CD4-positive, alpha-beta T cell treated with Interleukin-21 for 1 hour (primary cell): ENCODE data around the gene S100A4.
"Not testable (repeated sequence)": the region's sequence is repeated elsewhere in the genome, so short reads cannot be mapped to it uniquely, and the experiment has no call there.

Source experiments
- DNase-seq: peaks from one replicate; pipeline ENCODE4 v3.0.0-alpha.2; 2020

S100A4 gene

GRCh38 chr1:153566414-153567371 is 21.1 kb upstream of the S100A4 start:
- peak; percentile 78 for DNase-seq

DNA sequence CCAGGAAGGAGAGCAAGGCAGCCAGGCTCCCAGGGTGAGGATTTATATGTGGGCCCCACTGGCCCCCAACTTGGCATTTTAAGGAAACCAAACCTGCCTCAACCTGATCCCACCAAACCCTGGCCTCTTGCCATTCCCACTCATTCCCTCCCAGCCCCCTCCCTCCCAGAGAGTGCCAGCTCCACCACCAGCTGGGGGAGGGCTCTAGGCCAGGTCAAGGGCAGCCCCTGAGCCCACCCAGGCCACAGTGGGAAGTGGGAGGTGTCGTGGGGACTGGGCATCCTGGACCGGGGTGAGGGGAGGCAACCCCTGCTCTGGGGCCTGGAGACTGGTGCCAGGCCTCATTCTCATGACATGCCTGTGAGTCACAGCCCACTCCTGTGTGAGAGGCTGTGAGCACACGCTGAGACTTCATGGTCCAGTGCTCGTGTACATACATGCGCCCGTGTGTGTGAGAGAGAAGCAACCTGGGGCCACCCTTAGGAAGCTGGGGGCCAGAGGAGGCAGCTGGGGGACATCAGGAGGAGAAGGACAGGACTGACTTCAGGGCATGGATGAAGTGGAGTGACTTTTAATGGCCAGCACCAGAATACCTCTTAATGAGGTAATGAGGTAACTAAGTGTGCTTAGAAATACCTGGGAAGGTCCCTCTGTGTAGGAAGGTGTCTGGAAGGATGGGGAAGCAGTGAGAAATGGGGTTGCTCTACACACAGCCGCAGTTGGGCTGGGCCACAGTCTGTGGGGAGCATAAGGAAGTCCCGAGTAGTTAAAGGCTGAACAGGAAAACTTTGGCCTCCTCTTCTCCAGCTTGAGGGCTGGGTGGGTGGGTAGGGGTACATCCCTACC is 20.1 kb upstream of the S100A4 start, which contains the start of gene S100A2:
S100A2 (minus strand) TSS at position 316 of the 846 bp plus-strand sequence. CDS start 1,967 bp downstream, outside the sequence.
- DNase-seq = no peak

DNA sequence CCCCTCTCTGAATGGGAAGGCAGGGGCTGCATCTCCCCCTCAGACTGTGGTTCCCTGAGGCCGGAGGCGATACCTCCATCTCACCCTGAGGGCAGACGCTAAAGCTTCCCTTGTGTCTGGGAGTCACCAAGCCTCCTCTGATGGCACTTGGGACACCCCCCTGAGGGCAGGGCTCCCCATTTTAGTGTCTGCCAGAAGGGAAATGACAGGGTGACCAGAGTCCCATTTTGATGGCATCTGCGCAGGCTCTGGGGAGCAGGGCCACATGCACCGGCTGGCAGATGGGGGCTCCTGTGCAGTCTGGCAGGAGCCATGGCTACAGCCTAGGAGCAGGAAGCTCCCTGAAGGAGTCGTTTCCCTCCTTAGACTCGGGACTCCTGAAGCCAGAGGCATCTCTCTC is 18.4 kb upstream of the S100A4 start:
- no peak for DNase-seq

- no peak for DNase-seq
Measured at GRCh38 chr1:153563483-153563901, 17.9 kb upstream of the S100A4 start.

DNA sequence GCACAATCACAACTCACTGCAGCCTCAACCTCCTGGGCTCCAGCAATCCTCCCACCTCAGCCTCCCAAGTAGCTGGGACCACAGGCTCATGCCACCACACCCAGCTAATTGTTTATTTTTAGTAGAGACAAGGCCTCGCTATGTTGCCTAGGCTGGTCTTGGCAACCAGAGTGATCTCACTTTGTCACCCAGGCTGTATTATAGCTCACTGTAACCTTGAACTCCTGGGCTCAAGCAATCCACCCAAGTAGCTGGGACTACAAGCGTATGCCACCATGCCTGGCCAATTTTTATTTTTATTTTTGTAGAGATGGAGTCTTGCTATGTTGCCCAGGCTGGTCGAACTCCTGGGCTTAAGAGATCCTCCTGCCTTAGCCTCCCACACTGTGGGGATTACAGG is 16.4 kb upstream of the S100A4 start:
- DNase-seq = not testable (repeated sequence)

- DNase-seq = no peak
Measured at GRCh38 chr1:153561466-153561985, 15.9 kb upstream of the S100A4 start.

- no peak for DNase-seq
Measured at GRCh38 chr1:153560771-153561465, 15.3 kb upstream of the S100A4 start.

- DNase-seq = no peak
Measured at GRCh38 chr1:153560241-153560640, 14.6 kb upstream of the S100A4 start.

DNA sequence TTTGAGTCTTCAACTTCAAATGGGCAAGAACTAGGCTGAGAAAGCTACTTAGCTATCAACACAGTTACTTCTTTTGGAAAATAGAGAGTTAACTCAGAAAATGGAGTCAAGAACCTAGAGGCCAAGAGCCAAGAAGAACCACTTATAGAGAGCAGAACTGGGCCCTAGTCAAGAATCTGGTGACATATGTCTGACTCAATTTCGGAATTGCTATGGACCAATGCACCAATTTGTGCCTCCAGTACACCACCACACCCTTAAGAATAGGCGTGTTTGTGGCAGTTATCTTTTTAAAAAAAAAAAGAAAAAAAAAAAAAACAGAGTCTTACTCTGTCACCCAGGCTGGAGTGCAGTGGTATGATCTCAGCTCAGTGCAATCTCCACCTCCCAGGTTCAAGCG is 12.3 kb upstream of the S100A4 start:
- no peak for DNase-seq

DNA sequence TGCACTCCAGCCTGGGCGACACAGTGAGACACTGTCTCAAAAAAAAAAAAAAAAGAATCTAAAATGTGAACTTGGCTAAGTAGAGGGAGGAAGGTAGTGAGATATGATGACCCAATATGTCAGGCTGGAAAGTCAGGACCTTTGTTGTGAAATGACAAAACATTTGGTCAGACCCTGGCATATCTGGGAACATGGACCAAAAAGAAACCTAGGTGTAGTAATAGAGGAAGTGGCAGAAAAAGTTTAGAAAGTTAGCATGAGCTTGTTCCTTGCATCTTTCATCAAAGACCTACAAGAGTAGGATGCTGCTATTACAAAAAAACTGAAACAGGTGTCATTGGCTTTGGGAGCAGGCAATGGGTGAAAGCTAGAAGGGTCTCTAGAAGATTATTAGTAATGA is 10.7 kb upstream of the S100A4 start:
- DNase-seq = no peak

DNA sequence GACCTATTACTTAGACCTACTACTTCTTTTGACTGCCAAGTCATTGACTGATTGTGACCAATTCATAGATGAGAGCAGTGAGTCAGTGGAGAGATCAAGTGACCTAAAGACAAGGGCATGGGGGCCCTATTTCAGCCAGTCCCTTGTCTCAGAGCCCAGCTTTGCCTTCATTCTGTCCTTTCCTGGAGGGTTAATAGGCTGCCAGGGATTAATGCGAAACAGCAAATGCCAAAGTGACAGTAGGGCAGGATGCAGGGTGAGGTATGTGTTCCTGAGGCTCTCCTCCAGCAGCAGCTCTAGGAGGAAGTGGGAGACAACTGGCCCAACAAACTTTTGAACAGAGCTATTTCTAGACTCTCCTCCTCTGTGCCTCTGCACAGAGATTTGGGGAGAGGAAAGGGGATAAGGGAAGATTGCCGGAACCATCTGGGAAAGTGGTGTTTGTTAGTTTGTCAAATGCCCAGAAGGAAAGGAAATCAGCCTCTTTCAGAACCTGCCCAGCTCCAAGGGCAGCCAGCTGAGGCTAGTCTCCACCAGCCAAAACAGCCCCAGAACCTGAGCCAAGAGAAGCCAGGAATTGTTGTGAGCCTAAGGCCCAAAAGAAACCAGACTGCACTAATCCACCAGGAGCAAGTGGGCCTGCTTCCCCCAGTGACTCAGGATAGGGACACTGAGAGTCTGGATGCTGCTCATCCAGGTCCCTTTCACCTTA is 8.4 kb upstream of the S100A4 start:
- DNase-seq = no peak

DNA sequence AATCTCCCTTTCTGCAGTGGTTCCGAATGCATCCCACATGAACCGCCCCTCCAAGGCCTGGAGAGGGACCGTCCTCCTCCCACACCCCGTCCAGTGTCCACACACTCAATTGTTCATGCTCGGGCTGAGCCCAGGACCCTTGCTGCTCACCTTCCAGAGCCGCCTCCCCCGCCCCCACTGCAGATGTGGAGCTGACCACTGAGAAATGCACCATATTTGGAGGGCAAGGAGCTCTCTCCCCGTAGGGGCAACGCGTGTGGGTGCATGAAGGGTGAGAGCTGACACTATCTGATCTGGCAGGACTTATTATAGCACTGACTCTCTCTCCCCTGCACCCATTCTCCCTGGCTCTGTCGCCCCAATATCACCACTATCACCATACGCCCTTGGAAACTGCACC is 7.5 kb upstream of the S100A4 start:
- no peak for DNase-seq

DNA sequence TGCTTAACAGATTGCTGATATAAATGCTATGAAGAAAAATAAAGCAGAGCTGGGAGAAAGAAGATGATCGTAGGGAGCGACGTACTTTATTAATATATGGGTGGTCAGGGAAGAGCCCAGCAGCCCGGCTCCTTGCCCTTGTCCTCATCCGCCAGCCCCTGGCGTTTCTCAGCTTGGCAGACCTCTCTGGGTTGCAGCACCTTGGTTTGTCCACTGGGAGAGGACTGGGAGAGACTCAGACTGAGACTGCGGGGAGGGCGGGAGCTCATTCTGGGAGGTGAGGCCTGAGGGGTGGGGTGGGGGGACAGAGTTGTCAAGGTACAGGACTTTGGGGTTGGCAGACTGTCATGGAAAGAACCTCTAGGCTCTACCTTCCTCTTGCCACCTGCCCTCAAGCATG is 6.7 kb upstream of the S100A4 start:
- no peak for DNase-seq

GRCh38 chr1:153550827-153551500 is 5.4 kb upstream of the S100A4 start:
- DNase-seq = no peak

GRCh38 chr1:153550398-153550758 is 4.8 kb upstream of the S100A4 start:
- no peak for DNase-seq

DNA sequence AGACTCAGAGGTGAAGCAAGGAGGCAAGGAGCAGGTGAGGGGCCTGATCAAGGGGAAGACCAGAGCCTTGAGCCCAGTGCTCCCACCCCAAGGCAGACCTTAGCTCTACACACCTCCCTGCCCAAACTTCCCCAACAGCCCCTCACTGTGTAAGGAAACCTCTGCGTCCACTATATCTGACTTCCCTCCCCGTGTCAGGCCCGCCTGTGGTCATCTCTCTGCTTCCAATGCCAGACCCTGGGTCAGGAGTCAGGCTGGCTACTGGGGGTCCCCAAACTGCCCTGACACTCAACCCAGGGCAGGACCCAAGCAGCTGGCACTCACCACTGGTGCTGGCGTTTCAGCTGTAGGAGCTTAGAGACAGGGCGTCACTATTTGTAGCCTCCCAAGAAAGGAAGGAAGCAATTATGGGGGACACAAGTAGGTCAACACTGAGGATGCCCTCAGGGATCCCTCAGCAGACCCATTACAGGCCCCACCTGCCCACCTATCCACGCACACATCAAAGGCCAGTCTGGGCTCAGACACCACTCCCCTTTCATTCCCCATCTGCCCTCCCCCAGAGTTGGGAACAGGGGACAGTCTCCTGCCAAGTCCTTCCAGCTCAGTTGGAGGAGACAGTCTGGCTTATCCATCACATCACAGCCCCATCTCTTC is 4.3 kb upstream of the S100A4 start:
- DNase-seq = no peak

GRCh38 chr1:153548722-153549688 is 3.4 kb upstream of the S100A4 start, which contains the start of gene S100A3:
S100A3 (minus strand) TSS chr1:153549258; CDS start chr1:153548485, 773 bp downstream.
- DNase-seq = no peak

DNA sequence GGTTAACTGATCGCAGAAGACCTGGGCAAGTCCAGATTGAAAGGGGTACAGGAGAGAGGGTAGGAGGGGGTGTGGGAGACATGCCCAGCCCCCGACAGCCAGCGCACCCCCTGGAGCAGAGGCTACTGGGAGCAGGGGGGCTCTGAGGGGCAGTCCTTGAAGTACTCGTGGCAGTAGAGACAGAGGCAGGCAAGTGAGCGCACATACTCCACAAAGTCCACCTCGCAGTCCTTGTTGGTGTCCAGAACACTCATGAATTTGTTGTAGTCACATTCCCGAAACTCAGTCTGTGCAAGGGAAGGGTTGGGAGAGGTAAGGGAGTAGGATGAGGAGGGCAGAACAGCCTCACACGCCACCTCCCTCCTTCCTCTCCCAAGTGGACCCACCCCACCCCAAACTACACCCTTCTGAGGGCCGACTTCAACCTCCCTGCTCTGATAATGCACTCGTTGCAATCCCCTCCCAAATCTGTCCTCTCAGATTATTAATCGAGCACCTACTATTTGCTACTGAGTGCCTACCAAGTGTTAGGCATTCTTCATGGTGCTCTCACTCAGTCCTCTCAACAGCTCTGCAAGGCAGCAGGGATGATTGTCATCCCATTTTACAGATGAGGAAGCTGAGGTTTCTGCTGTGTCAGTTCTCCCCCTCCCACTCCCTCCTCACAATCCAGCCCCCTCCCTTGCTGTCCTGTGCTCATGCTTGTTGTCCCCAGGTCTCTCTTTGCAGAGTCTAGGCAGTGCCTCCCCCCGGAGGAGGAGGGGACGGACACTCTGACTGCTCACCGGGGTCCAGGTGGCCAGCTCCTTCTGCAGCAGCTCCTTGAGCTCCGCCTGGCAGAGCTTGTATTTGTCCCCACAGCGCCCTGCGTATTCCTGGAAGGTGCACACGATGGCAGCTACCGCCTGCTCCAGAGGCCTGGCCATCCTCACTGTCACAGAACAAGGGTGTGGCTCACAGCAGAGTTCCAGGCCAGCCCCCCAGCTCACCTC is 2.2 kb upstream of the S100A4 start:
- DNase-seq = no peak
